CD8-positive, alpha-beta memory T cell (primary cell): ENCODE results near the gene GPR152. TPM values are rescaled to one million over a fixed set of nuclear protein-coding genes. Genes with fewer than 3 reads are reported as not detected.

Source experiments
- CTCF ChIA-PET: fragments of 350-600 bp; sonication (Branson Sonifier 250); formaldehyde crosslinking; loops from one replicate; lab custom pipeline; 2021; ENCODE audit warnings: antibody characterized with exemption; lab: Charles Lee
- POLR2A ChIA-PET: fragments of 350-600 bp; sonication (Branson Sonifier 250); formaldehyde crosslinking; loops from one replicate; lab custom pipeline; 2021; ENCODE audit warnings: antibody characterized with exemption; lab: Charles Lee
- DNase-seq, 5 donors: peaks; one replicate each; pipeline versions ENCODE4 v3.0.0 to v3.0.0-alpha.2; 2020 to 2022; ENCODE audit warnings: mixed read lengths in 1 of 5
- H3K27ac ChIP-seq: one replicate; pipeline ENCODE4 v1.7.0; 2013; ENCODE audit warnings: low read depth, mild to moderate bottlenecking, low read length, moderate library complexity
- H3K27me3 ChIP-seq: 2 replicates; pipeline ENCODE4 v1.7.0; 2013; ENCODE audit warnings: low read length, mild to moderate bottlenecking; ENCODE audit not compliant: insufficient read depth, poor library complexity, severe bottlenecking
- H3K36me3 ChIP-seq: 2 replicates; pipeline ENCODE4 v1.7.0; 2013; ENCODE audit warnings: mild to moderate bottlenecking, low read length, moderate library complexity; ENCODE audit not compliant: insufficient read depth
- H3K4me1 ChIP-seq: 2 replicates; pipeline ENCODE4 v1.7.0; 2013; ENCODE audit warnings: mild to moderate bottlenecking, low read length, moderate library complexity; ENCODE audit not compliant: insufficient read depth
- H3K4me3 ChIP-seq: 2 replicates; pipeline ENCODE4 v1.7.0; 2013; ENCODE audit warnings: mild to moderate bottlenecking, low read length
- H3K9me3 ChIP-seq: 2 replicates; pipeline ENCODE4 v1.7.0; 2013; ENCODE audit warnings: mild to moderate bottlenecking, low read length
- H3K27ac Mint-ChIP-seq, 8 donors: one replicate each; pipeline ENCODE4 v1.8.0; 2020 to 2021; ENCODE audit warnings: mixed read lengths in 8 of 8, mild to moderate bottlenecking in 6 of 8, inconsistent platforms in 3 of 8, moderate library complexity in 3 of 8
- H3K27me3 Mint-ChIP-seq, 2 donors: one replicate each; pipeline ENCODE4 v1.8.0; 2020 to 2021; ENCODE audit warnings: mixed read lengths in 2 of 2, mild to moderate bottlenecking in 1 of 2, moderate library complexity in 1 of 2
- H3K36me3 Mint-ChIP-seq, 3 donors: one replicate each; pipeline ENCODE4 v1.8.0; 2020 to 2021; ENCODE audit warnings: mixed read lengths in 3 of 3, inconsistent platforms in 1 of 3, mild to moderate bottlenecking in 1 of 3
- H3K4me1 Mint-ChIP-seq, 3 donors: one replicate each; pipeline ENCODE4 v1.8.0; 2020 to 2021; ENCODE audit warnings: mixed read lengths in 3 of 3, inconsistent platforms in 1 of 3, mild to moderate bottlenecking in 1 of 3
- H3K4me3 Mint-ChIP-seq, 7 donors: one replicate each; pipeline ENCODE4 v1.8.0; 2020 to 2021; ENCODE audit warnings: mixed read lengths in 7 of 7, mild to moderate bottlenecking in 6 of 7, moderate library complexity in 4 of 7, inconsistent platforms in 2 of 7
- H3K9me3 Mint-ChIP-seq, 5 donors: one replicate each; pipeline ENCODE4 v1.8.0; 2020 to 2022; ENCODE audit warnings: mixed read lengths in 5 of 5, mild to moderate bottlenecking in 3 of 5, moderate library complexity in 2 of 5, inconsistent platforms in 1 of 5
- polyA plus RNA-seq: library from polyadenylated mRNA; unstranded; fragments of 300-500 nt; fragmentation: Illumina TruSeq; gene quantifications from one replicate; pipeline ENCODE4 v1.2.3, GENCODE V29; 2021
- total RNA-seq, 2 experiments: library from RNA; stranded (reverse); gene quantifications; one replicate each; pipeline ENCODE4 v1.2.3, GENCODE V29; 2021

Gene GPR152
- total and polyA plus RNA-seq, 3 experiments from 2014 or later = 0.87 TPM; not detected in 2

DNA sequence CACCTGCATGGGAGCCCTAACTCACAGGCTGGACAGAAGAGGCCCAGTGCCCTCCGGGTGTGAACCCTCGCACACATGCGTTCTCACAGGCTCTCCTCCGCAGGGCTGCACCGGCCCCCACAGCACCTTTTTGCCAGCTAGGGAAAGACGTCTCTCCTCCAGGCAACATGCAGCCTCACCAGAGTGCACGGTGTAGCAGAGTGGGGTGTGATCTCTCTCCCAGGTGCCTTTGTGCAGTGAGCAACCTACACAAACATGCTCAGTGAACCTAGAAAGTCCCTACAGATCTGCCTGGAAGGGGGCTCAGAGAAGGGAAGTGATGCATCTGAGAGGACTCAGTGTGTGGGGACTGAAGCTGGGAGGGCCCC lies 40.8 kb downstream of the GPR152 start:
- Mint-ChIP-seq H3K4me3 (peak overlapping the region in 4 of 7 donors; percentile 13 to 97 (median 52)), H3K36me3 (peaks cover 3 to 26% (median 6%) of the 10 kb centered on the region in 3 donors), H3K4me1 (peaks cover 78 to 85% (median 79%) of the 10 kb centered on the region in 3 donors), H3K27ac (peak overlapping the region in 7 of 8 donors; percentile 26 to 90 (median 63)), H3K9me3 (no peaks in the 10 kb centered on the region), H3K27me3 (peaks cover 0 to 2% of the 10 kb centered on the region in 2 donors)
- CTCF ChIA-PET = interaction anchor here (1.4 to 9.8 kb wide), 4 partner anchors 9 to 26 kb away, joined by 3 to 108 read pairs (median 10); partner anchors contain the start of genes PPP1CA, PTPRCAP and TBC1D10C
- Histone ChIP-seq H3K27ac (no peak overlapping the region), H3K27me3 (no peaks in the 10 kb centered on the region), H3K36me3 (no peaks in the 10 kb centered on the region), H3K4me1 (peaks cover 89% of the 10 kb centered on the region), H3K4me3 (peak overlapping the region; percentile 21), H3K9me3 (no peaks in the 10 kb centered on the region)
- DNase-seq = no peak
- POLR2A ChIA-PET = interaction anchor here (1.1 to 4.1 kb wide), 6 partner anchors 7 to 59 kb away, joined by 3 to 30 read pairs (median 10); partner anchors contain the start of genes POLD4, PPP1CA, PTPRCAP and TBC1D10C

DNA sequence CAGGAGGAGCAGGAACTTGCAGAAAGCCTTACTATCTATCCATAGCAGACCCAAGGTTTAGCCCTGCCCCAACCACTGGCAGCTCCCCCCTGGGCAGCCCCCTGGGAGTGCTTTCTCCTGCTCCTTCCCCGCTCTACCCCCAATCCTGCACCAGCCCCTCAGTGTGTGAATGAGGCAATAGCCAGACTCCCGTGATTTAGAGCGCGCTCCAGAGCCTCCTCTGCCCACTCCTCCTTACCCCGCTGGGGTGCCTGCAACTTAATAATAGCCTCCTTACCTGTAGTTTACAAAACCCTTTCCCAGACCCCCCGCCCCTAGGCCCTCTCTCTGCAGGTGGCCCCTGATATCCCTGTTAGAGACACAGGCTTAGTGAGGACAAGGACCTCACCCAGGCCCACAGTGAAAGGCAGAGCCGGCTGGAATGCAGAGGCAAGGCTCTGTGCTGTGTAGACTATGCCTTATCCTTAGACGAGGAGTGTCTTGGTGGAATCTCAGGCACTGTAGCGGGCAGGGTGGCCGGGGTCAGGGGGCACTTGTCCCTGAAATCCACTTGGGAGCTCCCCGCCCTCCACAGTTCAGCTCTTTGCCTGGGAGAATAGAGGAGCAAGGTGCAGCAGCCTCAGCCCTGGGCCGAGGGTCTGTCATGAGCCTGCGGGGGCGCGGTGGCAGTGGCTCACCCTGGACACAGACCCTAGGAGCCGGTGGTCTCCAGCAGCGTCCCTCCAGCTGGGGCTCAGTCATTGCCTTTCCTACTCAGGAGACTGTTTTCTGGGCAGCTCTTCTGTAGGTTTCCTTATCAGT lies 41.3 kb downstream of the GPR152 start:
- peaks cover 0 to 2% of the 10 kb centered on the region in 2 donors for H3K27me3 Mint-ChIP-seq
- Histone ChIP-seq H3K4me1 (peaks cover 89% of the 10 kb centered on the region), H3K9me3 (no peaks in the 10 kb centered on the region), H3K27me3 (no peaks in the 10 kb centered on the region), H3K4me3 (peak overlapping the region; percentile 21), H3K27ac (no peak overlapping the region), H3K36me3 (no peaks in the 10 kb centered on the region)
- CTCF ChIA-PET = interaction anchor here (1.4 kb wide), 1 partner anchor 18 kb away, joined by 3 read pairs; no protein-coding TSS in a partner anchor
- POLR2A ChIA-PET = interaction anchor here (1.0 to 4.1 kb wide), 5 partner anchors 10 to 58 kb away, joined by 3 to 28 read pairs (median 5); partner anchors contain the start of genes POLD4 and PTPRCAP
- H3K9me3 Mint-ChIP-seq = no peaks in the 10 kb centered on the region
- H3K36me3 Mint-ChIP-seq = peaks cover 3 to 32% (median 6%) of the 10 kb centered on the region in 3 donors
- peak overlapping the region; percentile 23 to 97 (median 72) for H3K4me3 Mint-ChIP-seq
- DNase-seq = no peak
- peak overlapping the region; percentile 11 to 99 (median 72) for H3K27ac Mint-ChIP-seq
- peaks cover 76 to 85% (median 78%) of the 10 kb centered on the region in 3 donors for H3K4me1 Mint-ChIP-seq

DNA sequence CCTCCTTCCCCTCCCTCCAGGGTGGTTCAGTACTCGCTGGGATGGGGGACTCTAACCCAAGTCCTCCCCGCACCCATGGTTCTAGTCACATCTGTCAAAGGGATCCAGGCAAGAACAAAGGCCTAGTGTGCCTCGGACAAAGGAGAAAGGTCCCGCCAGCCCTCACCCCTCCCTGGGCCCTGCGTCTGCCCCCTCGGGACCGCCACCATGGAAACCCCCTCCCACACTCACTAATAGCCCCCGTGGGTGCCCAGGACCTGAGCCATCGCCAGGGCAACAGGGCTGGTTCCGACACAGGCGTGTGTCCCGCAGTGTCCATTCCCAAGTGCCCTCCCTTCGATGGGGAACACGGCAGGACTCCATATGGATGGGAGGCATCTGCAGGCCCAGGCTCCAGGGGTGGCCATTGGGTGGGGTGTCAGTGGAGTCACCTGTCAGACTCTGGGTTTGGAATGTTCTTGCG lies 42.1 kb downstream of the GPR152 start:
- Mint-ChIP-seq H3K9me3 (no peaks in the 10 kb centered on the region), H3K4me1 (peaks cover 78 to 89% (median 80%) of the 10 kb centered on the region in 3 donors), H3K27ac (peak overlapping the region; percentile 84 to 99 (median 93)), H3K36me3 (peaks cover 3 to 38% (median 6%) of the 10 kb centered on the region in 3 donors), H3K27me3 (peaks cover 0 to 2% of the 10 kb centered on the region in 2 donors), H3K4me3 (peak overlapping the region; percentile 72 to 97 (median 88))
- CTCF ChIA-PET = no interaction called here
- Histone ChIP-seq H3K27me3 (no peaks in the 10 kb centered on the region), H3K4me3 (peak overlapping the region; percentile 82), H3K9me3 (no peaks in the 10 kb centered on the region), H3K36me3 (peaks cover 6% of the 10 kb centered on the region), H3K27ac (peak overlapping the region; percentile 38), H3K4me1 (peaks cover 93% of the 10 kb centered on the region)
- no peak for DNase-seq
- POLR2A ChIA-PET = interaction anchor here (1.0 to 4.1 kb wide), 2 partner anchors 9 to 27 kb away, joined by 3 to 28 read pairs; partner anchors contain the start of gene PTPRCAP

DNA sequence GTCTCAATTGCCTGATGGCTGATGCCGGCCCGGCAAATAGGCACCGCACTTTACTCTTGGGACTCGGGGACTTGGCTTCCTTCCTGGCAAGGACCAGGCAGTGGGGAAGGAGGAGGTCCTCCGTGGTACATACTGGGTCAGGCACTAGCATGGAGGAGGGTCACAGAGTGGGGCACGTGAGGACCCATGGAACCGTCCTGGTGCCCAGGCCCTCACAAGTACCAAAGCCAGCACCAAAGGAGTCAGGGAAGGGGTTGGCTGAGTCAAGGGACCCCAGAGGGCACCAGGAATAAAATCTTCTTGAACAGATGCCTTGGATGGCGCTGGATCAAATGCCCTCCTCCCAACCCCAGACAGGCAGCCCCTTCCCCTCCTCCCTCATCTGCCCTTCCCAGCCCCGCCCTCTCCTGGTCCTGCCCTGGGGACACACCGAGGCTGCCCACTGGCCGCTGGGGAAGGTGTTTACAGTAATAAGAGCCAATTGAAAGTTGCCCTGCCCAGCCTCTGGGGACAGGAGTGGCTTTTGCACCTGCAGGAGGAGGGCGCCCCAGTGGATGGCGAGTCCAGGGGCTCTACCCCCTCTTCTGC lies 42.7 kb downstream of the GPR152 start:
- POLR2A ChIA-PET = interaction anchor here (1.2 to 3.8 kb wide), 4 partner anchors 9 to 27 kb away, joined by 5 to 77 read pairs (median 22); partner anchors contain the start of genes PTPRCAP and RAD9A
- H3K4me1 Mint-ChIP-seq = peaks cover 78 to 89% (median 80%) of the 10 kb centered on the region in 3 donors
- DNase-seq = no peak
- no peaks in the 10 kb centered on the region for H3K9me3 ChIP-seq
- H3K4me3 Mint-ChIP-seq = peak overlapping the region; percentile 83 to 99 (median 88)
- H3K27ac Mint-ChIP-seq = peak overlapping the region; percentile 74 to 99 (median 93)
- peak overlapping the region; percentile 82 for H3K4me3 ChIP-seq
- H3K4me1 ChIP-seq = peaks cover 94% of the 10 kb centered on the region
- H3K36me3 Mint-ChIP-seq = peaks cover 5 to 43% (median 6%) of the 10 kb centered on the region in 3 donors
- peaks cover 12% of the 10 kb centered on the region for H3K36me3 ChIP-seq
- H3K27me3 ChIP-seq = no peaks in the 10 kb centered on the region
- no peaks in the 10 kb centered on the region for H3K9me3 Mint-ChIP-seq
- peak overlapping the region; percentile 38 for H3K27ac ChIP-seq
- peaks cover 0 to 2% of the 10 kb centered on the region in 2 donors for H3K27me3 Mint-ChIP-seq
- CTCF ChIA-PET = interaction anchor here (1.0 to 1.5 kb wide), 4 partner anchors 18 to 29 kb away, joined by 3 to 7 read pairs (median 3); partner anchors contain the start of genes RAD9A and RPS6KB2

DNA sequence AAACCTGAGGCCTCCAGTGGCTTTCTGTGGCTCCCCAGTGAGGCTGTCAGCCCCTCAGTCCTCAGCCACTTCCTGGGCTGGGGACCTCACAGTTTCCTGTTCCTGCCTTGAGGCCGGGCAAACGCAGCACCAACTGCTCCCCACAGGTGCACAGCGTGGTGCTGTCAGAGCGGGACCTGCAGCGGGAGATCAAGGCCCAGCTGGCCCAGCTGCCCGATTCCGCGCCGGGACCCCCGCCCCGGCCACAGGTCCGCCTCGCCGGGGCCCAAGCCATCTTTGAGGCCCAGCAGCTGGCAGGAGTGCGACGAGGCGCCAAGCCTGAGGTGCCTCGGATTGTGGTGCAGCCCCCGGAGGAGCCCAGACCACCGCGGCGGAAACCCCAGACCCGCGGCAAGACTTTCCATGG lies 43.3 kb downstream of the GPR152 start:
- peaks cover 76 to 93% (median 82%) of the 10 kb centered on the region in 3 donors for H3K4me1 Mint-ChIP-seq
- peak overlapping the region; percentile 38 for H3K27ac ChIP-seq
- no peaks in the 10 kb centered on the region for H3K9me3 Mint-ChIP-seq
- peak overlapping the region; percentile 82 for H3K4me3 ChIP-seq
- POLR2A ChIA-PET = interaction anchor here (1.0 to 3.8 kb wide), 10 partner anchors 10 to 74 kb away, joined by 3 to 77 read pairs (median 6); partner anchors contain the start of genes AIP, PTPRCAP, RAD9A and RPS6KB2
- peak; percentile 62 to 89 (median 83) for DNase-seq
- H3K4me1 ChIP-seq = peaks cover 93% of the 10 kb centered on the region
- H3K27ac Mint-ChIP-seq = peak overlapping the region; percentile 45 to 99 (median 92)
- H3K36me3 ChIP-seq = peaks cover 12% of the 10 kb centered on the region
- no peaks in the 10 kb centered on the region for H3K9me3 ChIP-seq
- CTCF ChIA-PET = interaction anchor here (1.0 to 2.4 kb wide), 13 partner anchors 9 to 58 kb away, joined by 3 to 14 read pairs (median 4); partner anchors contain the start of genes PTPRCAP, RAD9A and RPS6KB2
- peak overlapping the region; percentile 95 to 99 (median 98) for H3K4me3 Mint-ChIP-seq
- H3K36me3 Mint-ChIP-seq = peaks cover 6 to 49% (median 9%) of the 10 kb centered on the region in 3 donors
- H3K27me3 ChIP-seq = no peaks in the 10 kb centered on the region
- peaks cover 0 to 2% of the 10 kb centered on the region in 2 donors for H3K27me3 Mint-ChIP-seq

DNA sequence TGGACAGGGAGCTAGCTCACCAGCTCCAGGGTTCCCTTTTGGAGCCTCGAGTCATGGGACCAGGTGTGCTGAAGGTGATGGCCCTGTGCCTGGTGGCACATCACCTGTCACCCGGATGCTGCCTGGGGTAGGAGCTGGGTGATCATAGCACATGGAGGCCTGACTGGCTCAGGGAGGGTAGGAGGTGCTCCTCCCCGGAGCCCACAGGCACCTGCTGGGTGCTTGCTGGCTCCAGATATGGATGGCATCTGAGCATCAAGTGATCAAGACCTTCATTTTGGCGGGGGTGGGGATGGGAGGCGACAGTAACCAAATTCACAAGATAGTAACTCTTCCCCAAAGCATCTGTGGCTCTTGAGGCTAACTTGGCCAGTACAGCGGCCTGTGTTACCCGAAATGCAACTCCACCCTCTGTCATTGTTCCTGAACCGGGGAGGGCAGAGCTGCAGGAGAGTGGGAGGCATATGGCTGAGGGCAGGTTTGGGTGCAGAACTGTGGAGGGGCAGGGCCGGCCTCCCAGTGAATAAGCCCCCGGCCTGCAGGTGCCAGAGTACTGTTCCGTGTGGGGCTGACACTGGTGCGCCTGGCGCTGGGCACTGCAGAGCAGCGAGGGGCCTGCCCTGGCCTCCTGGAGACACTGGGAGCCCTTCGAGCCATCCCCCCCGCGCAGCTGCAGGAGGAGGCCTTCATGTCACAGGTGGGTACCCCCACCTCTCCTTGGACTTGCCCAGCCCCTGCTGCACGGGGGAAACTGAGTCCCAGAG lies 43.9 kb downstream of the GPR152 start:
- Histone ChIP-seq H3K27me3 (no peaks in the 10 kb centered on the region), H3K4me3 (peak overlapping the region; percentile 82), H3K36me3 (peaks cover 12% of the 10 kb centered on the region), H3K4me1 (peaks cover 90% of the 10 kb centered on the region), H3K9me3 (no peaks in the 10 kb centered on the region), H3K27ac (peak overlapping the region; percentile 57)
- H3K9me3 Mint-ChIP-seq = no peaks in the 10 kb centered on the region
- peak overlapping the region; percentile 72 to 98 (median 92) for H3K27ac Mint-ChIP-seq
- DNase-seq = peak in 1 of 5 donors; percentile 44
- H3K4me1 Mint-ChIP-seq = peaks cover 76 to 94% (median 82%) of the 10 kb centered on the region in 3 donors
- ChIA-PET POLR2A (interaction anchor here (1.0 to 3.8 kb wide), 12 partner anchors 9 to 74 kb away, joined by 3 to 77 read pairs (median 6); partner anchors contain the start of genes AIP, POLD4, PTPRCAP and RAD9A), CTCF (interaction anchor here (1.0 to 2.4 kb wide), 14 partner anchors 10 to 57 kb away, joined by 3 to 14 read pairs (median 4); partner anchors contain the start of genes PTPRCAP, RAD9A and RPS6KB2)
- peak overlapping the region; percentile 95 to 99 (median 98) for H3K4me3 Mint-ChIP-seq
- peaks cover 0 to 2% of the 10 kb centered on the region in 2 donors for H3K27me3 Mint-ChIP-seq
- peaks cover 6 to 55% (median 9%) of the 10 kb centered on the region in 3 donors for H3K36me3 Mint-ChIP-seq
